GM13976 (cell line): ENCODE results near the gene SLC22A7.

ENCODE experiments used
- DNase-seq: peaks from one replicate; pipeline ENCODE4 v3.0.0; 2012; ENCODE audit warnings: low spot score
- CTCF ChIP-seq: IDR thresholded peaks from 2 replicates; pipeline ENCODE4 v1.5.1; 2012; ENCODE audit warnings: borderline replicate concordance, mild to moderate bottlenecking; ENCODE audit not compliant: insufficient read depth; ENCODE audit errors: extremely low read depth, missing control alignments, control extremely low read depth
- in situ Hi-C: fragments of 300-500 bp; cut with MboI; formaldehyde crosslinking; loops from one replicate; pipeline ENCODE4 v1.12.0; 2022; ENCODE audit warnings: low sequenced_read_pairs, mixed read lengths, inconsistent platforms; ENCODE audit not compliant: unreplicated experiment

Gene SLC22A7

GRCh38 chr6:43286980-43287716, 10.9 kb upstream of the SLC22A7 start:
- no peak for TF ChIP-seq CTCF
- in situ Hi-C loops: no loop called here
- DNase-seq: no peak

- TF ChIP-seq CTCF: no peak
- no peak for DNase-seq
- in situ Hi-C loops: no loop called here
These were observed 10.1 kb upstream of the SLC22A7 start for GRCh38 chr6:43287717-43288679.

- DNase-seq: no peak
- no peak for TF ChIP-seq CTCF
- in situ Hi-C loops: no loop called here
These were observed 7.6 kb upstream of the SLC22A7 start for GRCh38 chr6:43290339-43290904.

GRCh38 chr6:43290905-43291355, 7.1 kb upstream of the SLC22A7 start:
- no peak for DNase-seq
- in situ Hi-C loops: no loop called here
- TF ChIP-seq CTCF: no peak

GRCh38 chr6:43291708-43292107, 6.4 kb upstream of the SLC22A7 start:
- TF ChIP-seq CTCF: no peak
- in situ Hi-C loops: no loop called here
- no peak for DNase-seq

- no peak for TF ChIP-seq CTCF
- in situ Hi-C loops: no loop called here
- DNase-seq: no peak
These were observed 5.7 kb upstream of the SLC22A7 start for GRCh38 chr6:43292341-43292740.
